ENCODE data around the gene RPGR.

Gene RPGR

GRCh38 chrX:38320819-38321218 lies 6.5 kb downstream of the RPGR start:
- no peaks in the 10 kb centered on the region for H3K9me3 ChIP-seq (ENCODE audit: control insufficient read depth in 1 of 2, low read length in 2 of 2)
- H3K27ac ChIP-seq (ENCODE audit: low read length): no peak overlapping the region
- H3K27me3 ChIP-seq (ENCODE audit: low read depth, low read length): no peaks in the 10 kb centered on the region
- H3K4me3 ChIP-seq (ENCODE audit: low read depth in 1 of 2, low read length in 2 of 2): no peak overlapping the region
- no peaks in the 10 kb centered on the region for H3K36me3 ChIP-seq (ENCODE audit: control insufficient read depth in 1 of 2, insufficient read depth in 2 of 2, low read length in 2 of 2)
- H3K4me1 ChIP-seq (ENCODE audit: control insufficient read depth in 1 of 2, insufficient read depth in 2 of 2, low read length in 2 of 2): no peaks in the 10 kb centered on the region

GRCh38 chrX:38318606-38319005 lies 8.7 kb downstream of the RPGR start:
- H3K9me3 ChIP-seq (ENCODE audit: control insufficient read depth in 1 of 2, low read length in 2 of 2): no peaks in the 10 kb centered on the region
- H3K36me3 ChIP-seq (ENCODE audit: control insufficient read depth in 1 of 2, insufficient read depth in 2 of 2, low read length in 2 of 2): no peaks in the 10 kb centered on the region
- no peak overlapping the region for H3K27ac ChIP-seq (ENCODE audit: low read length)
- H3K4me1 ChIP-seq (ENCODE audit: control insufficient read depth in 1 of 2, insufficient read depth in 2 of 2, low read length in 2 of 2): no peaks in the 10 kb centered on the region
- H3K4me3 ChIP-seq (ENCODE audit: low read depth in 1 of 2, low read length in 2 of 2): no peak overlapping the region
- H3K27me3 ChIP-seq (ENCODE audit: low read depth, low read length): no peaks in the 10 kb centered on the region

- Histone ChIP-seq H3K27ac (ENCODE audit: low read length) (no peak overlapping the region), H3K27me3 (ENCODE audit: low read depth, low read length) (no peaks in the 10 kb centered on the region), H3K9me3 (ENCODE audit: control insufficient read depth in 1 of 2, low read length in 2 of 2) (no peaks in the 10 kb centered on the region), H3K4me1 (ENCODE audit: control insufficient read depth in 1 of 2, insufficient read depth in 2 of 2, low read length in 2 of 2) (no peaks in the 10 kb centered on the region), H3K4me3 (ENCODE audit: low read depth in 1 of 2, low read length in 2 of 2) (no peak overlapping the region), H3K36me3 (ENCODE audit: control insufficient read depth in 1 of 2, insufficient read depth in 2 of 2, low read length in 2 of 2) (no peaks in the 10 kb centered on the region)
Measured at GRCh38 chrX:38318196-38318595, 9.1 kb downstream of the RPGR start.

GRCh38 chrX:38315186-38315585 lies 12.1 kb downstream of the RPGR start:
- H3K4me3 ChIP-seq (ENCODE audit: low read depth in 1 of 2, low read length in 2 of 2): no peak overlapping the region
- no peaks in the 10 kb centered on the region for H3K9me3 ChIP-seq (ENCODE audit: control insufficient read depth in 1 of 2, low read length in 2 of 2)
- H3K36me3 ChIP-seq (ENCODE audit: control insufficient read depth in 1 of 2, insufficient read depth in 2 of 2, low read length in 2 of 2): no peaks in the 10 kb centered on the region
- no peak overlapping the region for H3K27ac ChIP-seq (ENCODE audit: low read length)
- no peaks in the 10 kb centered on the region for H3K4me1 ChIP-seq (ENCODE audit: control insufficient read depth in 1 of 2, insufficient read depth in 2 of 2, low read length in 2 of 2)
- H3K27me3 ChIP-seq (ENCODE audit: low read depth, low read length): no peaks in the 10 kb centered on the region

GRCh38 chrX:38313190-38313589 lies 14.1 kb downstream of the RPGR start:
- Histone ChIP-seq H3K27ac (ENCODE audit: low read length) (no peak overlapping the region), H3K27me3 (ENCODE audit: low read depth, low read length) (no peaks in the 10 kb centered on the region), H3K36me3 (ENCODE audit: control insufficient read depth in 1 of 2, insufficient read depth in 2 of 2, low read length in 2 of 2) (no peaks in the 10 kb centered on the region)

GRCh38 chrX:38312436-38312835 lies 14.9 kb downstream of the RPGR start:
- H3K4me1 ChIP-seq (ENCODE audit: control insufficient read depth in 1 of 2, insufficient read depth in 2 of 2, low read length in 2 of 2): no peaks in the 10 kb centered on the region
- H3K9me3 ChIP-seq (ENCODE audit: control insufficient read depth in 1 of 2, low read length in 2 of 2): no peaks in the 10 kb centered on the region
- H3K36me3 ChIP-seq (ENCODE audit: control insufficient read depth in 1 of 2, insufficient read depth in 2 of 2, low read length in 2 of 2): no peaks in the 10 kb centered on the region
- H3K27ac ChIP-seq (ENCODE audit: low read length): no peak overlapping the region
- no peaks in the 10 kb centered on the region for H3K27me3 ChIP-seq (ENCODE audit: low read depth, low read length)
- no peak overlapping the region for H3K4me3 ChIP-seq (ENCODE audit: low read depth in 1 of 2, low read length in 2 of 2)

More at GRCh38 chrX:38313190-38313589, 14.1 kb downstream of the RPGR start:
- Histone ChIP-seq H3K9me3 (ENCODE audit: control insufficient read depth in 1 of 2, low read length in 2 of 2) (no peaks in the 10 kb centered on the region), H3K4me1 (ENCODE audit: control insufficient read depth in 1 of 2, insufficient read depth in 2 of 2, low read length in 2 of 2) (no peaks in the 10 kb centered on the region), H3K4me3 (ENCODE audit: low read depth in 1 of 2, low read length in 2 of 2) (no peak overlapping the region)

GRCh38 chrX:38311743-38312142 lies 15.6 kb downstream of the RPGR start:
- Histone ChIP-seq H3K27ac (ENCODE audit: low read length) (no peak overlapping the region), H3K27me3 (ENCODE audit: low read depth, low read length) (no peaks in the 10 kb centered on the region), H3K4me3 (ENCODE audit: low read depth in 1 of 2, low read length in 2 of 2) (no peak overlapping the region), H3K4me1 (ENCODE audit: control insufficient read depth in 1 of 2, insufficient read depth in 2 of 2, low read length in 2 of 2) (no peaks in the 10 kb centered on the region), H3K36me3 (ENCODE audit: control insufficient read depth in 1 of 2, insufficient read depth in 2 of 2, low read length in 2 of 2) (no peaks in the 10 kb centered on the region), H3K9me3 (ENCODE audit: control insufficient read depth in 1 of 2, low read length in 2 of 2) (no peaks in the 10 kb centered on the region)

GRCh38 chrX:38305971-38306370 lies 21.3 kb downstream of the RPGR start:
- no peak overlapping the region for H3K4me3 ChIP-seq (ENCODE audit: low read depth in 1 of 2, low read length in 2 of 2)
- H3K27me3 ChIP-seq (ENCODE audit: low read depth, low read length): no peaks in the 10 kb centered on the region
- H3K36me3 ChIP-seq (ENCODE audit: control insufficient read depth in 1 of 2, insufficient read depth in 2 of 2, low read length in 2 of 2): no peaks in the 10 kb centered on the region
- H3K9me3 ChIP-seq (ENCODE audit: control insufficient read depth in 1 of 2, low read length in 2 of 2): no peaks in the 10 kb centered on the region
- H3K4me1 ChIP-seq (ENCODE audit: control insufficient read depth in 1 of 2, insufficient read depth in 2 of 2, low read length in 2 of 2): no peaks in the 10 kb centered on the region
- no peak overlapping the region for H3K27ac ChIP-seq (ENCODE audit: low read length)

- Histone ChIP-seq H3K36me3 (ENCODE audit: control insufficient read depth in 1 of 2, insufficient read depth in 2 of 2, low read length in 2 of 2) (no peaks in the 10 kb centered on the region), H3K9me3 (ENCODE audit: control insufficient read depth in 1 of 2, low read length in 2 of 2) (no peaks in the 10 kb centered on the region), H3K4me3 (ENCODE audit: low read depth in 1 of 2, low read length in 2 of 2) (no peak overlapping the region), H3K27ac (ENCODE audit: low read length) (no peak overlapping the region), H3K4me1 (ENCODE audit: control insufficient read depth in 1 of 2, insufficient read depth in 2 of 2, low read length in 2 of 2) (no peaks in the 10 kb centered on the region), H3K27me3 (ENCODE audit: low read depth, low read length) (no peaks in the 10 kb centered on the region)
Measured at GRCh38 chrX:38304010-38304409, 23.3 kb downstream of the RPGR start.

GRCh38 chrX:38293741-38294140 lies 33.6 kb downstream of the RPGR start:
- Histone ChIP-seq H3K4me1 (ENCODE audit: control insufficient read depth in 1 of 2, insufficient read depth in 2 of 2, low read length in 2 of 2) (no peaks in the 10 kb centered on the region), H3K4me3 (ENCODE audit: low read depth in 1 of 2, low read length in 2 of 2) (no peak overlapping the region), H3K27me3 (ENCODE audit: low read depth, low read length) (no peaks in the 10 kb centered on the region), H3K9me3 (ENCODE audit: control insufficient read depth in 1 of 2, low read length in 2 of 2) (no peaks in the 10 kb centered on the region), H3K36me3 (ENCODE audit: control insufficient read depth in 1 of 2, insufficient read depth in 2 of 2, low read length in 2 of 2) (no peaks in the 10 kb centered on the region), H3K27ac (ENCODE audit: low read length) (no peak overlapping the region)

GRCh38 chrX:38287674-38288073 lies 39.6 kb downstream of the RPGR start:
- no peak overlapping the region for H3K4me3 ChIP-seq (ENCODE audit: low read depth in 1 of 2, low read length in 2 of 2)
- no peaks in the 10 kb centered on the region for H3K27me3 ChIP-seq (ENCODE audit: low read depth, low read length)
- H3K36me3 ChIP-seq (ENCODE audit: control insufficient read depth in 1 of 2, insufficient read depth in 2 of 2, low read length in 2 of 2): no peaks in the 10 kb centered on the region
- no peak overlapping the region for H3K27ac ChIP-seq (ENCODE audit: low read length)
- no peaks in the 10 kb centered on the region for H3K4me1 ChIP-seq (ENCODE audit: control insufficient read depth in 1 of 2, insufficient read depth in 2 of 2, low read length in 2 of 2)
- H3K9me3 ChIP-seq (ENCODE audit: control insufficient read depth in 1 of 2, low read length in 2 of 2): no peaks in the 10 kb centered on the region

- Histone ChIP-seq H3K27me3 (ENCODE audit: low read depth, low read length) (no peaks in the 10 kb centered on the region), H3K36me3 (ENCODE audit: control insufficient read depth in 1 of 2, insufficient read depth in 2 of 2, low read length in 2 of 2) (no peaks in the 10 kb centered on the region), H3K9me3 (ENCODE audit: control insufficient read depth in 1 of 2, low read length in 2 of 2) (no peaks in the 10 kb centered on the region), H3K4me3 (ENCODE audit: low read depth in 1 of 2, low read length in 2 of 2) (no peak overlapping the region), H3K27ac (ENCODE audit: low read length) (no peak overlapping the region), H3K4me1 (ENCODE audit: control insufficient read depth in 1 of 2, insufficient read depth in 2 of 2, low read length in 2 of 2) (no peaks in the 10 kb centered on the region)
Measured at GRCh38 chrX:38285649-38286048, 41.7 kb downstream of the RPGR start.

All from muscle layer of duodenum (tissue), 2 donors.